Neural crest cell (in vitro differentiated cells): ENCODE measurements around the gene SLC66A1. TPM values are rescaled to one million over a fixed set of nuclear protein-coding genes. Genes with fewer than 3 reads are reported as not detected.

Experiments used
- DNase-seq: peaks from one replicate; pipeline ENCODE4 v3.0.0; 2021; ENCODE audit warnings: low read depth, mixed read lengths, low spot score
- H3K27ac Mint-ChIP-seq: one replicate; pipeline ENCODE4 v1.8.0; 2021; ENCODE audit warnings: mild to moderate bottlenecking, mixed read lengths; ENCODE audit not compliant: unreplicated experiment
- H3K27me3 Mint-ChIP-seq: 2 replicates; pipeline ENCODE4 v1.8.0; 2021; ENCODE audit warnings: low read depth, mild to moderate bottlenecking, mixed read lengths
- H3K36me3 Mint-ChIP-seq: 2 replicates; pipeline ENCODE4 v1.8.0; 2021; ENCODE audit warnings: low read depth, mild to moderate bottlenecking, mixed read lengths
- H3K4me1 Mint-ChIP-seq: 2 replicates; pipeline ENCODE4 v1.8.0; 2021; ENCODE audit warnings: mixed read lengths
- H3K4me3 Mint-ChIP-seq: one replicate; pipeline ENCODE4 v1.8.0; 2021; ENCODE audit warnings: mild to moderate bottlenecking, mixed read lengths
- H3K9me3 Mint-ChIP-seq: 2 replicates; pipeline ENCODE4 v1.8.0; 2021; ENCODE audit warnings: mixed read lengths
- CTCF ChIP-seq: fragments of 200-600 bp; sonication (generic); conservative IDR thresholded peaks from 2 replicates; pipeline ENCODE4 v1.5.0; 2021; ENCODE audit warnings: antibody characterized with exemption, mild to moderate bottlenecking
- total RNA-seq: library from RNA; stranded (reverse); gene quantifications from 2 replicates; pipeline ENCODE4 v1.2.1, GENCODE V29; 2021

Gene SLC66A1
- total RNA-seq, 1 donor from 2014 or later = 27.4 TPM

- DNase-seq = no peak
- H3K27me3 Mint-ChIP-seq = no peaks in the 10 kb centered on the region
- TF ChIP-seq CTCF = no peak
- H3K36me3 Mint-ChIP-seq = peaks cover 3% of the 10 kb centered on the region
- H3K9me3 Mint-ChIP-seq = no peaks in the 10 kb centered on the region
- no peak overlapping the region for H3K4me3 Mint-ChIP-seq
- H3K4me1 Mint-ChIP-seq = peaks cover 15% of the 10 kb centered on the region
- H3K27ac Mint-ChIP-seq = no peak overlapping the region
Observed at GRCh38 chr1:19342062-19342750, 30.1 kb downstream of the SLC66A1 start.

GRCh38 chr1:19342894-19343616 is 30.9 kb downstream of the SLC66A1 start:
- Mint-ChIP-seq H3K27ac (no peak overlapping the region), H3K4me1 (peaks cover 15% of the 10 kb centered on the region), H3K4me3 (no peak overlapping the region), H3K9me3 (no peaks in the 10 kb centered on the region), H3K36me3 (peaks cover 3% of the 10 kb centered on the region), H3K27me3 (no peaks in the 10 kb centered on the region)
- no peak for TF ChIP-seq CTCF
- DNase-seq = no peak

- Mint-ChIP-seq H3K4me3 (no peak overlapping the region), H3K9me3 (no peaks in the 10 kb centered on the region), H3K27ac (no peak overlapping the region)
Observed at GRCh38 chr1:19343617-19344350, 31.7 kb downstream of the SLC66A1 start.

GRCh38 chr1:19344372-19344810 is 32.3 kb downstream of the SLC66A1 start:
- no peaks in the 10 kb centered on the region for H3K27me3 Mint-ChIP-seq
- DNase-seq = peak; percentile 49
- no peak overlapping the region for H3K27ac Mint-ChIP-seq

More at GRCh38 chr1:19343617-19344350, 31.7 kb downstream of the SLC66A1 start:
- Mint-ChIP-seq H3K36me3 (peaks cover 3% of the 10 kb centered on the region), H3K27me3 (no peaks in the 10 kb centered on the region), H3K4me1 (peaks cover 10% of the 10 kb centered on the region)
- DNase-seq = no peak
- TF ChIP-seq CTCF = no peak

More at GRCh38 chr1:19344372-19344810, 32.3 kb downstream of the SLC66A1 start:
- Mint-ChIP-seq H3K9me3 (no peaks in the 10 kb centered on the region), H3K36me3 (peaks cover 3% of the 10 kb centered on the region), H3K4me3 (no peak overlapping the region), H3K4me1 (peaks cover 10% of the 10 kb centered on the region)
- peak; percentile 72 for TF ChIP-seq CTCF
